Measurements from ENCODE around the gene GUCA2B. TPM values are rescaled to one million over a fixed set of nuclear protein-coding genes. Genes with fewer than 3 reads are reported as not detected.

Gene GUCA2B
- total and polyA plus RNA-seq, 5 donors from 2014 or later, result not detected

GRCh38 chr1:42125552-42125951 lies 27.7 kb upstream of the GUCA2B start:
- H3K4me3 ChIP-seq (ENCODE audit: low read depth, low read length), result no peak overlapping the region
- ATAC-seq (ENCODE audit: low read depth in 2 of 2) (no peak), DNase-seq (no peak)
- Mint-ChIP-seq H3K4me1 (no peaks in the 10 kb centered on the region), H3K4me3 (no peak overlapping the region), H3K9me3 (peaks cover 0 to 6% (median 1%) of the 10 kb centered on the region in 7 donors), H3K36me3 (no peaks in the 10 kb centered on the region), H3K27ac (no peak overlapping the region), H3K27me3 (peaks cover 13% of the 10 kb centered on the region)
- H3K27ac ChIP-seq (ENCODE audit: insufficient read depth, low read length, poor library complexity, severe bottlenecking), result no peak overlapping the region
- H3K4me1 ChIP-seq (ENCODE audit: control insufficient read depth, insufficient read depth, low read length, poor library complexity, severe bottlenecking), result no peaks in the 10 kb centered on the region
- H3K36me3 ChIP-seq (ENCODE audit: control insufficient read depth, insufficient read depth, low read length), result no peaks in the 10 kb centered on the region
- H3K9me3 ChIP-seq (ENCODE audit: control insufficient read depth in 2 of 2, low read length in 2 of 2), result no peaks in the 10 kb centered on the region
- peaks cover 3% of the 10 kb centered on the region for H3K27me3 ChIP-seq (ENCODE audit: control insufficient read depth, insufficient read depth, low read length)

DNA sequence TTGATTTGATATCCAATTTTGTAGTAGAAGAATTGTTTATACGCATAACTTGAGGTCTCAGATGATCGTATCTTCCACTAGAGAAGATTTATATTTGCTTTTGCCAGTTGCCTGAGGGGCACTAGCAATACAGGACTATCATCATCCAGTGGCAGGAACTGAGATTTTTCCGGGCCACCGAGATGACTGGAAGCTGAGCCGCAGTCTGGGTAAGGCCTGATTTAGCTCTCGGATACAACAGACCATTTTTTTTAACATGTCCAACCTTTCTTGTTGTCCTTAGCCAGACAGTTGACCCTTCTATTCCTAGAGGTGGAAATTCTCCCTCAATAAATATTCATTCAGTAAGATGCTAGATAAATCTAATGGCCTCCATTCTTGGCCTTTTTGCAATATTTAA lies 25.4 kb upstream of the GUCA2B start:
- H3K27ac Mint-ChIP-seq, result no peak overlapping the region
- H3K27me3 ChIP-seq (ENCODE audit: control insufficient read depth, insufficient read depth, low read length), result no peaks in the 10 kb centered on the region
- ATAC-seq (ENCODE audit: low read depth in 2 of 2) (no peak), DNase-seq (no peak)
- H3K4me1 Mint-ChIP-seq, result no peaks in the 10 kb centered on the region
- peaks cover 11% of the 10 kb centered on the region for H3K27me3 Mint-ChIP-seq
- no peak overlapping the region for H3K4me3 ChIP-seq (ENCODE audit: low read depth, low read length)
- no peaks in the 10 kb centered on the region for H3K4me1 ChIP-seq (ENCODE audit: control insufficient read depth, insufficient read depth, low read length, poor library complexity, severe bottlenecking)
- no peaks in the 10 kb centered on the region for H3K36me3 Mint-ChIP-seq
- H3K9me3 ChIP-seq (ENCODE audit: control insufficient read depth in 2 of 2, low read length in 2 of 2), result no peaks in the 10 kb centered on the region
- H3K36me3 ChIP-seq (ENCODE audit: control insufficient read depth, insufficient read depth, low read length), result no peaks in the 10 kb centered on the region
- H3K9me3 Mint-ChIP-seq, result peaks cover 0 to 2% (median 0%) of the 10 kb centered on the region in 7 donors
- H3K27ac ChIP-seq (ENCODE audit: insufficient read depth, low read length, poor library complexity, severe bottlenecking), result no peak overlapping the region
- no peak overlapping the region for H3K4me3 Mint-ChIP-seq

- H3K4me3 Mint-ChIP-seq, result no peak overlapping the region
- no peaks in the 10 kb centered on the region for H3K4me1 Mint-ChIP-seq
- Histone ChIP-seq H3K36me3 (ENCODE audit: control insufficient read depth, insufficient read depth, low read length) (no peaks in the 10 kb centered on the region), H3K9me3 (ENCODE audit: control insufficient read depth in 2 of 2, low read length in 2 of 2) (no peaks in the 10 kb centered on the region), H3K27ac (ENCODE audit: insufficient read depth, low read length, poor library complexity, severe bottlenecking) (no peak overlapping the region), H3K27me3 (ENCODE audit: control insufficient read depth, insufficient read depth, low read length) (no peaks in the 10 kb centered on the region), H3K4me1 (ENCODE audit: control insufficient read depth, insufficient read depth, low read length, poor library complexity, severe bottlenecking) (no peaks in the 10 kb centered on the region), H3K4me3 (ENCODE audit: low read depth, low read length) (no peak overlapping the region)
- H3K27me3 Mint-ChIP-seq, result peaks cover 5% of the 10 kb centered on the region
- no peak for DNase-seq
- H3K27ac Mint-ChIP-seq, result no peak overlapping the region
- no peaks in the 10 kb centered on the region for H3K36me3 Mint-ChIP-seq
- peaks cover 0 to 2% (median 0%) of the 10 kb centered on the region in 7 donors for H3K9me3 Mint-ChIP-seq
- ATAC-seq (ENCODE audit: low read depth in 2 of 2), result no peak
Observed at GRCh38 chr1:42128499-42128898, 24.7 kb upstream of the GUCA2B start.

GRCh38 chr1:42128964-42129363 lies 24.2 kb upstream of the GUCA2B start:
- no peaks in the 10 kb centered on the region for H3K36me3 Mint-ChIP-seq
- Histone ChIP-seq H3K27ac (ENCODE audit: insufficient read depth, low read length, poor library complexity, severe bottlenecking) (no peak overlapping the region), H3K36me3 (ENCODE audit: control insufficient read depth, insufficient read depth, low read length) (no peaks in the 10 kb centered on the region), H3K4me1 (ENCODE audit: control insufficient read depth, insufficient read depth, low read length, poor library complexity, severe bottlenecking) (no peaks in the 10 kb centered on the region), H3K9me3 (ENCODE audit: control insufficient read depth in 2 of 2, low read length in 2 of 2) (no peaks in the 10 kb centered on the region), H3K4me3 (ENCODE audit: low read depth, low read length) (no peak overlapping the region), H3K27me3 (ENCODE audit: control insufficient read depth, insufficient read depth, low read length) (no peaks in the 10 kb centered on the region)
- H3K4me3 Mint-ChIP-seq, result no peak overlapping the region
- H3K27ac Mint-ChIP-seq, result no peak overlapping the region
- no peak for DNase-seq
- ATAC-seq (ENCODE audit: low read depth in 2 of 2), result no peak
- peaks cover 3% of the 10 kb centered on the region for H3K27me3 Mint-ChIP-seq
- peaks cover 0 to 2% (median 0%) of the 10 kb centered on the region in 7 donors for H3K9me3 Mint-ChIP-seq
- no peaks in the 10 kb centered on the region for H3K4me1 Mint-ChIP-seq

DNA sequence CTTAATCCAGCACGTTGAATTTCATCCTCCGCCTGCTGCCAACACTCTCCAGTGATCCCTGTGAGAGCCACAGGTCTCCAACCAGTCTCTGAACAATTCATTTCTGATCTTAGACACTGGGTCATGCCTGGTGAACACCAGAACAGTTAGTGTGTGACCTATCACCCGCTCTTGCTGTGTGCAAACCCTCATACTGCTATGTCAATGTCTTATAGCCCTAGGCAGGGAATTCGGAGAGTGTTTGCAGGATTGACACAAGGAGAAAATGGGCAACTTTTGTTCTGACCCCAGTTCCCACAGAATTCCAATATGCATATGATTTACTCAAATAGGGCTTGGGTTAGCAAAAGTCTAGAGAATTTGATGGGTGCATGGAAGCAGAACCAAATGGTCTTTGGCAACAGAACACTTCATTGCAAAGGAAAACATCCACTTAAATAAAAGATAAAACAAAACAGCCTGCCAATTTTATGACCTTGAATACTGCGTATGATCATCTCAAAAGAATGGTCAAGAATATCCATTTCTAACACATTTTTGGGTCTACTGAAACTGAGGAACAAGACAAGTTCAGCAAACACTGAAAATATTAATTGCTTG lies 23.0 kb upstream of the GUCA2B start:
- no peak overlapping the region for H3K4me3 Mint-ChIP-seq
- Histone ChIP-seq H3K27me3 (ENCODE audit: control insufficient read depth, insufficient read depth, low read length) (no peaks in the 10 kb centered on the region), H3K36me3 (ENCODE audit: control insufficient read depth, insufficient read depth, low read length) (no peaks in the 10 kb centered on the region), H3K27ac (ENCODE audit: insufficient read depth, low read length, poor library complexity, severe bottlenecking) (no peak overlapping the region), H3K4me1 (ENCODE audit: control insufficient read depth, insufficient read depth, low read length, poor library complexity, severe bottlenecking) (no peaks in the 10 kb centered on the region), H3K9me3 (ENCODE audit: control insufficient read depth in 2 of 2, low read length in 2 of 2) (no peaks in the 10 kb centered on the region), H3K4me3 (ENCODE audit: low read depth, low read length) (no peak overlapping the region)
- DNase-seq (no peak), ATAC-seq (ENCODE audit: low read depth in 2 of 2) (no peak)
- H3K27me3 Mint-ChIP-seq, result no peaks in the 10 kb centered on the region
- no peak overlapping the region for H3K27ac Mint-ChIP-seq
- no peaks in the 10 kb centered on the region for H3K4me1 Mint-ChIP-seq
- no peaks in the 10 kb centered on the region for H3K36me3 Mint-ChIP-seq
- H3K9me3 Mint-ChIP-seq, result peaks cover 0 to 2% (median 0%) of the 10 kb centered on the region in 7 donors

GRCh38 chr1:42133390-42133789 lies 19.8 kb upstream of the GUCA2B start:
- Histone ChIP-seq H3K27me3 (ENCODE audit: control insufficient read depth, insufficient read depth, low read length) (peaks cover 5% of the 10 kb centered on the region), H3K27ac (ENCODE audit: insufficient read depth, low read length, poor library complexity, severe bottlenecking) (no peak overlapping the region), H3K9me3 (ENCODE audit: control insufficient read depth in 2 of 2, low read length in 2 of 2) (no peaks in the 10 kb centered on the region), H3K4me1 (ENCODE audit: control insufficient read depth, insufficient read depth, low read length, poor library complexity, severe bottlenecking) (no peaks in the 10 kb centered on the region), H3K36me3 (ENCODE audit: control insufficient read depth, insufficient read depth, low read length) (no peaks in the 10 kb centered on the region), H3K4me3 (ENCODE audit: low read depth, low read length) (no peak overlapping the region)
- ATAC-seq (ENCODE audit: low read depth in 2 of 2) (no peak), DNase-seq (no peak)
- no peak overlapping the region for H3K4me3 Mint-ChIP-seq
- no peaks in the 10 kb centered on the region for H3K9me3 Mint-ChIP-seq
- H3K27ac Mint-ChIP-seq, result no peak overlapping the region
- peaks cover 5% of the 10 kb centered on the region for H3K27me3 Mint-ChIP-seq
- no peaks in the 10 kb centered on the region for H3K4me1 Mint-ChIP-seq
- H3K36me3 Mint-ChIP-seq, result no peaks in the 10 kb centered on the region

DNA sequence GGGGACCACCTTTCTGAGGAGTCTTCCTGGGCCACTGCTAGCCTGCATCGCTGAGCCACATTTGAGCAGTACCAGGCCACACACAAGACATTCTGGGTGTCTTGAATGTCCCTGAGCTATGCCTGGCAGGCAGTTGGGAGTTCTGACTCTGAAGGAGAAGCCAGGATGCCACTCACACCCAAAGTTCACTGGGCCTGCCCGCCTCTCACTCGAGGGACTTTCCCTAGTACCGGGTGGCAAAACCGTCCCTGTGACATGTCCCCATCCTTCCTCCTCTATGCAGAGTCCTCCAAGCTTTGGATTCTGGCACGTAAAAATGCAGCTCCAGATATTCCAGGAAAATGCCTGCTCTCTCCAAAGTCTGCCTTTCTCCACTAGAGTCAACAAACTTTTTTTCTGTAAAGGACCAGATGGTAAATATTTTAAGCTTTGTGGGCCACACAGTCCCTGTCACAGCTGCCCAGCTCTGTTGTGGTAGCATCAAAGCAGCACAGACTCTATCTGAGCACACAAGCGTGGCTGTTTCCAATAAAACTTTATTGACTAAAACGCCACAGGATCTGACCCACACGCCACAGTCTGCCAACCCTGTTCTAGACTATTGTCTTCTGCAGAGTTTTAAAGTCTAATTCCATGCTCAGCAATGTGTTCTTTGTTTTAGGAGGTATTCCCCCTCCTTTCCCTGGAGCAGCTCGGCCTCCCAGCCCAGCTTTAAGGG lies 19.2 kb upstream of the GUCA2B start:
- no peaks in the 10 kb centered on the region for H3K36me3 Mint-ChIP-seq
- DNase-seq, result no peak
- no peaks in the 10 kb centered on the region for H3K4me1 Mint-ChIP-seq

DNA sequence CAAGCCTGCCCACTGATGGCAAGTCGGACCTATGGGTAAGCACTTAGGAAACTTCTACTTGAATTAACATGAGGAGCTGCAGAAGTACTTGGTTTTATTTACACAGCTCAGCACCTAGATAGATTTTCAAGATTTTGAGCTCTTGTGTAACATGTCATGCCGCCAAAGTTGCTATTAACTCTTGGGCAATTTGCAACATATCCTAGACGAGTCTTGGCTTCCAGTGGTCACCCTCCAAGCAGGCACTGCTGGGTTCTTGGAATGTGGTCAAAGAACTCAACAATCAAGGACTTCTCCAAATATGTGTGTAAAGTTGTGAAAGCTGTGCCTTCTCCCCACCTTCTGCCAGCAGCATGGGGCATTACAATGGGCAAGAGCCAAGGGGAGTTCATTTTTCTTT lies 17.8 kb upstream of the GUCA2B start:
- Histone ChIP-seq H3K27ac (ENCODE audit: insufficient read depth, low read length, poor library complexity, severe bottlenecking) (no peak overlapping the region), H3K4me1 (ENCODE audit: control insufficient read depth, insufficient read depth, low read length, poor library complexity, severe bottlenecking) (no peaks in the 10 kb centered on the region), H3K36me3 (ENCODE audit: control insufficient read depth, insufficient read depth, low read length) (no peaks in the 10 kb centered on the region), H3K4me3 (ENCODE audit: low read depth, low read length) (no peak overlapping the region), H3K9me3 (ENCODE audit: control insufficient read depth in 2 of 2, low read length in 2 of 2) (no peaks in the 10 kb centered on the region), H3K27me3 (ENCODE audit: control insufficient read depth, insufficient read depth, low read length) (peaks cover 5% of the 10 kb centered on the region)
- H3K9me3 Mint-ChIP-seq, result no peaks in the 10 kb centered on the region
- H3K27me3 Mint-ChIP-seq, result peaks cover 14% of the 10 kb centered on the region
- DNase-seq, result no peak
- no peak for ATAC-seq (ENCODE audit: low read depth in 2 of 2)
- H3K27ac Mint-ChIP-seq, result no peak overlapping the region
- H3K4me3 Mint-ChIP-seq, result no peak overlapping the region
- H3K4me1 Mint-ChIP-seq, result no peaks in the 10 kb centered on the region
- H3K36me3 Mint-ChIP-seq, result no peaks in the 10 kb centered on the region

More for the DNA sequence above, 19.2 kb upstream of the GUCA2B start:
- Mint-ChIP-seq H3K4me3 (no peak overlapping the region), H3K9me3 (no peaks in the 10 kb centered on the region), H3K27me3 (peaks cover 10% of the 10 kb centered on the region), H3K27ac (no peak overlapping the region)
- Histone ChIP-seq H3K27me3 (ENCODE audit: control insufficient read depth, insufficient read depth, low read length) (peaks cover 5% of the 10 kb centered on the region), H3K9me3 (ENCODE audit: control insufficient read depth in 2 of 2, low read length in 2 of 2) (no peaks in the 10 kb centered on the region), H3K4me3 (ENCODE audit: low read depth, low read length) (no peak overlapping the region), H3K27ac (ENCODE audit: insufficient read depth, low read length, poor library complexity, severe bottlenecking) (no peak overlapping the region), H3K36me3 (ENCODE audit: control insufficient read depth, insufficient read depth, low read length) (no peaks in the 10 kb centered on the region), H3K4me1 (ENCODE audit: control insufficient read depth, insufficient read depth, low read length, poor library complexity, severe bottlenecking) (no peaks in the 10 kb centered on the region)
- ATAC-seq (ENCODE audit: low read depth in 2 of 2), result no peak

Measured in CD4-positive, CD25-positive, alpha-beta regulatory T cell (primary cell).